Activated CD8-positive, alpha-beta memory T cell treated with anti-CD3 and anti-CD28 coated beads for 48 hours (primary cell): ENCODE data around the gene ZNF91.
"Not testable (repeated sequence)": the region's sequence is repeated elsewhere in the genome, so short reads cannot be mapped to it uniquely, and the experiment has no call there.

Source experiments
- DNase-seq, 3 experiments: peaks; one replicate each; pipeline ENCODE4 v3.0.0-alpha.2; 2020; ENCODE audit warnings: low read depth in 2 of 3, low spot score in 2 of 3

The ZNF91 gene

GRCh38 chr19:23395041-23395721, at the start of gene ZNF91:
TSS of gene ZNF91 (minus strand) at chr19:23395471. CDS start at chr19:23395354, 117 bp downstream.
- peak; percentile 45 to 74 (median 65) for DNase-seq

DNA sequence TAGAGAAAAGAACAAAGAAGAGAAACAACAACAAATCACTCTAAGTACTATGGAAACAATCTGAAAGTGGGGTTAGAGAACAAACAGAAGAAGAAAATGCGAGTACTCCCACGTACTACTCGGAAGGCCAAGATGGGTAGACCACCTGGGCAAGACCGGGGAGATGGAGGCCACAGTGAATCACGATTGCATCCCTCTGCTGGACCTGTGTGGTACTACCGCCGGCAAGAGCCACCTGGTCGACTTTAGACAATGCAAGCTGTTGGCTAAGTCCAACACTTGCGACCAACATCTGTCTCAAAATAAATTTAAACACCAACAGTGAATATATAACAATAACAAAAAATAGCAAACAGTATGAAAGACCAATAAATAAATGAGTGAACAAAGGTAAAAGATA, 45.5 kb upstream of the ZNF91 start:
- DNase-seq, result peak in 1 of 3 experiments; percentile 1

GRCh38 chr19:23440207-23440606, 44.9 kb upstream of the ZNF91 start:
- no peak for DNase-seq

DNA sequence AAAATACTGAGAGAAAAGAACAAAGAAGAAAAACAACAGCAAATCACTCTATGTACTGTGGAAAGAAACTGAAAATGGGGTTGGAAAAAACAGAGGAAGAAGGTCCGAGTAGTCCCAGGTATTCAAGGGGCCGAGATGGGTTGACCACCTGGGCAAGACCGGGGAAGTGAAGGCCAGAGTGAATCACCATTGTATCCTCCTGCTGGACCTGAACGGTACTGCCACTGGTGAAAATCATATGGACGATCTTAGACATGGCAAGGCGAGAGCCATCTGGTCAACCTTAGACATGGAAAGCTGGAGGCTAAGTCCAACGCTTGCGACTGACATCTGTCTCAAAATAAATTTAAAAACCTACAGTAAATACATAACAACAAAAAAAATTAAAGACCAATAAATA, 44.4 kb upstream of the ZNF91 start:
- DNase-seq, result no peak

DNA sequence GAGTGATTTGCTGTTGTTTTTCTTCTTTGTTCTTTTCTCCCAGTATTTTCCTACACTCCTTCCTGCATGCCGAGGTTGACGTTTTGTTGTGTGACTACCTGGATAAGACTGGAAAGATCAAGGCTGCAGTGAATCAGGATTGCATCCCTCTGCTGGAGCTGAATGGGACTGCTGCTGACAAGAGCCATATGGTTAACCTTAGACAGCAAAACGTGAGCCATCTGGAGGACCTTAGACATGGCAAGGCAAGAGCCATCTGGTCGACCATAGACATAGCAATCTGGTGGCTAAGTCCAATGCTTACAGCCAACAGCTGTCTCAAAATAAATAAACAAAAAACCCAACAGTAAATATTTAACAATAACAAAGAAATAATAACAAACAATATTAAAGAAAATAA, 42.6 kb upstream of the ZNF91 start:
- no peak for DNase-seq

GRCh38 chr19:23436944-23437343, 41.7 kb upstream of the ZNF91 start:
- DNase-seq, result no peak

DNA sequence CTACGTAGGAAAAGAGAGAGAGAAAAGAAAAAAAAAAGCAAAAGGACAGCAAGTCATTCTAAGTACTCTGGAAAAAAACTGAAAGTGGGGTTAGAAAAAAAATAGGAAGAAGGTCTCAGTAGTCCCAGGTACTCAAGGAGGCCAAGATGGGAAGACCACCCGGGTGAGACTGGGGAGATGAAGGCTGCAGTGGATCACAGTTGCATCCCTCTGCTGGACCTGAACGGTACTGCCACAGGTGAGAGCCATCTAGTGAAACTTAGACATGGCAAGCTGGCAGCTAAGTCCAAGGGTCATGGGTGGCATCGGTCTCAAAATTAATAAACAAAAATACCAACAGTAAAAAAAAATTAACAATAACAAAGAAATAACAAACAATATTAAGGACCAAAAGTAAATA, 41.0 kb upstream of the ZNF91 start:
- no peak for DNase-seq

DNA sequence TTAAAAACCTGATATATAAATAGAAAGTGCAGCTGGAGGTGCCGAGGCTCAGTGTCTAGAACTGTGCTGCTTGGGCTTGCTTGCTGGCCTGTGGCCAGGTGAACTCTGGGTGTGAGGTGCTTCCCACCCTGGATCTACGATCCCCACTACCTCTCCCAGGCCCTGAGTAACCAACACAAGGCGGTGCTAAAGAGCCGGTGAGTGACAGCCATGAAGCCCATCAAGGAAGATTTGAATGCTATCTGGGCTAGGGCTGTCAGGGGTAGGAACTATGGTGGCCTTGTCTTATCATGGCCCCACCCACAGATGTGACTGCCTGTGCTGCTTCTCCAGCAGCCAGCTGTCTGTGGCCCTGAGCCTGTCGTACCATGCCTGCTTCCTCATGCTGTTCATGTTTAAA, 25.6 kb upstream of the ZNF91 start:
- no peak for DNase-seq

DNA sequence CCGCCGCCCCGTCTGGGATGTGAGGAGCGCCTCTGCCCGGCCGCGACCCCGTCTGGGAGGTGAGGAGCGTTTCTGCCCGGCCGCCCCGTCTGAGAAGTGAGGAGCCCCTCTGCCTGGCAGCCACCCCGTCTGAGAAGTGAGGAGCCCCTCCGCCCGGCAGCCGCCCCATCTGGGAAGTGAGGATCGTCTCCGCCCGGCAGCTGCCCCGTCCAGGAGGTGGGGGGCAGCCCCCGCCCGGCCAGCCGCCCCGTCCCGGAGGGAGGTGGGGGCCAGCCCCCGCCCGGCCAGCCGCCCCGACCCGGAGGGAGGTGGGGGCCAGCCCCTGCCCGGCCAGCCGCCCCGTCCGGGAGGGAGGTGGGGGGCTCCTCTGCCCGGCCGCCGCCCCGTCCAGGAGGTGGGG, 24.0 kb upstream of the ZNF91 start:
- DNase-seq, result not testable (repeated sequence)

DNA sequence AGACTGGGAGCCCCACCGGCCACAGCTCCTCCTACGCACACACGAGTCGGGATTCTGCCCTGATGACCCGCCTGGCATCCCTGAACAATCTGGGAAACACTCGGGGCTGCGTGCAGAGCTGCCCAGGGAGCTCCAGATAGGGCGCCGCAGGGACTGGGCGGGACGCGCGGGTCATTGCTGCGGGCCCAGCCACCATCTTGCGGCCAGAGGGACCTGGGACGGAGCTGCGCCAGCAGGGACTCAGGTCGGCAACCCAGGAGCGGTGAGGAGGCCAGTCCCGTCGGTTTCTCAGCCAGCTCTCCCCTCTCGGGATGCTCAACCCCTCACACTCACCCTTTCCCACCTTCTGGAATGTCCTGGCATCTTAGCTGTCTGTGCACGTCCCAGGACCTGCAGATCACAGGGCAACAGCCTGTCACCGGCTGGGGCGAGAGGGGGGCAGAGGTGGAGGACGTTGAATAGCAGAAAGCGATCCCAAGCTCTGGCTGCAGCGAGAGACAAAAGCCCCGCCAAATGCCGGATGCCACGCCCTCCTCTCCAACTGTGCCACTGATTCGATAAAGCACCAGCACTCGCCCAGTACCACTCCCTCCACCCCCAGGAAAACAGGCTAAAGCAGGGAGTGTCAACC, 20.4 kb upstream of the ZNF91 start:
- DNase-seq, result no peak

- no peak for DNase-seq
These were observed 19.8 kb upstream of the ZNF91 start for GRCh38 chr19:23415034-23415433.

DNA sequence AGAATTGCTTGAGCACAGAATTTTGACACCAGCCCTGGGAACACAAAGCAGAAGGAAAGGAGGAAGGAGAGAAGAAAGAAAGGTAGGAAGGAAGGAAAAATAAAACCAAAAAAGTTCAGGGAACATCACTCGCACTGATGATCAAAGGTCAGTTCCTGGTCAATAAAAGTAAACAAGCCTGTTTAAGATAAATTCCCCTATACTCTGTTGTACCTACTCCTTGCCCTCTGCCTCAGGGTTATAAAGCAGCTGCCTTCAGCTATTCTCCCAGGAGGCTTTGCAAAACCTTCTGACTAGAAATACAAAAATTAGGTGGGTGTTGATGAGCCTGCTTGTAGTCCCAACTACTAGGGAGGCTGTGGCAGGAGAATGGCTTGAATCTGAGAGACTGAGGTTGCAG, 14.9 kb upstream of the ZNF91 start:
- DNase-seq, result no peak

- no peak for DNase-seq
These were observed 14.2 kb upstream of the ZNF91 start for GRCh38 chr19:23409392-23410048.

DNA sequence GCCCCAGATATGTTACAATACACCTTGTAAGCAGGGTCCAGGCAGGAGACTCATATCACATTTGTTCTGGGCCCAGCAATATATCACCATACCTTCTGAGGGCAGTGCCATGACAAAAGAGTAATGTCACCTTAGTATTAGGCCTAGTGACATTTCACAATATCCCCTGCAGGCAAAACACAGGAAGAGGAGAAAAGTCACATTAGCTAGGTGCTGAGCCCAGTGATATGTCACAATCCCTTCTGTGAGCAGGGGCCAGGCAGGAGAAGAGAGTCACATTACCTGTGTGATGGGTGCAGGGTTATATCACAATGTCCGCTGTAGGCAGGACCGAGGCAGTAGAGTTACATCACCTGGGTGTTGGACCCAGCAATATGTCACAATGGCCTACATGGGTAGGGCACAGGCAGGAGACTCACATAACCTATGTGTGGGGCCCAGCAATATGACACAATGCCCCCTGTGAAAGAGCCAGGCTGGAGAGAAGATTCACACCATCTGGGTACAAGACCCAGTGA, 12.4 kb upstream of the ZNF91 start:
- no peak for DNase-seq

DNA sequence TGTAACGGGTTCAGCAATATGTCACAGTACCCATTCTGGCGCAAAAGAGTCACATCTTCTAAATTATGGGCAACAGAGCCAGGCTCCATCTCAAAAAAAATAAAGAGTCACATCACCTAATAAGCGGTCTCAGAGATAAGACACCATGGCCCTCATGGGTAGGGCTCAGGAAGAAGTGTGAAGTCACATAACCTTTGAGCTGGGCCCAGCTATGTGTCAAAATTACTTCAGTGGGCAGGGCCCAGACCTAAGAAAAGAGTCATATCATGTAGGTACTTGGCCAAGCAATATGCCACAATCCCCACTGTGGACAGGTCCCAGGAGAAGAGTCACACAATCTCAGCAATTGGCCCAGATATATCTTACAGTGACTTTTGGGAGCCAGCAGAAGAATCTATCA, 11.4 kb upstream of the ZNF91 start:
- DNase-seq, result no peak

- DNase-seq, result no peak
These were observed 10.8 kb upstream of the ZNF91 start for GRCh38 chr19:23406091-23406490.

DNA sequence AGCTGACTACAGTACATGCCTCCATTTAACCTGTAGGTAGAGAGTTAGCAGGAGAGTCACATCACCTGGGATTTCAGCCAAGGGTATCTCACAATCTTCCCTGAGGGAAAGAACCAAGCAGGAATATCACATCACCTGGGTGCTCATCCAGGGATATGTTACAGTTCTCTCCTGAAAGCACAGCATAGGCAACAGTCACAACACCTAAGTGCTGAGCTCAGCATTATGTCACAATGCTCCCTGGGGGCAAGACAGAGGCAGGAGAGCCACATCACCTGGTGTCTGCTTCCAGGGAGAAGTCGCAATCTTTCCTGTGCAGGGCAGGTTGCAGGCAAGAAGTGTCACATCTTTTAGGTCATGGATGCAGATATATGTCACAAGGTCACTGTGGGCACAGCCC, 9.4 kb upstream of the ZNF91 start:
- DNase-seq, result no peak

GRCh38 chr19:23403581-23404324, 8.5 kb upstream of the ZNF91 start:
- DNase-seq, result no peak

DNA sequence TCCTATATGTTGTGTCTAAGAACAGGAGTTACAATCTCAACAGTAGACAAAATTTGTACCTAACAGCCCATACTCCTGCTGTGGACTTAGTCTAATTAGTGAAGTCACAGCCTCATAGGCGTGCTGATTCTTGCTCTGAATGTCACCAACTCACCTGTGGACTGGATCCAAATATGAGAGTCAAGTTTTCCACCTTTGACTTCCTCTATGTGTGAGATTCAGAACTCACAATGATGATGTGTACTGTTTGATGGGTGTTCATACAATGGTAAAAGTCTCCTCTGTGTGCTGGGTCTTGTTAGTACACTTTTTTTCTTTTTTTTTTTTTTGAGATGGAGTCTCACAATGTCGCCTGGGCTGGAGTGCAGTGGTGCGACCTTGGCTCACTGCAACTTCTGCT, 7.8 kb upstream of the ZNF91 start:
- DNase-seq, result no peak

DNA sequence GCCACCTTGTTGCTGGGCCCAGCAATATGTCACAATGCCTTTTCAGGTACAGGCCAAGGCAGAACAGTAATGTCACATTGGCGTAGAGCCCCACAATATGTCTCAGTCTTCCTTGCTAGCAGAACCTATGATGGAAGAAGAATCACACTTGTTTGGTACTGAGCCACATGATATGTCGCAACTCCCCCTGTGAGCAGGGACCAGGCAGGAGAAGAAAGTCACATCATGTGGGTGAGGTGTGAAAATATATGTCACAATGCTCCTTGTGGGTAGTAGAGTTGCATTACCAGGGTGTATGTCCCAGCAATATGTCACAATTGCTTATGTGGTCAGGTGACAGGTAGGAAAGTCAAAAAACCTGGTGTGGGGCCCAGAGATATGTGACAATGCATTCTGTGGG, 7.1 kb upstream of the ZNF91 start:
- DNase-seq, result no peak

DNA sequence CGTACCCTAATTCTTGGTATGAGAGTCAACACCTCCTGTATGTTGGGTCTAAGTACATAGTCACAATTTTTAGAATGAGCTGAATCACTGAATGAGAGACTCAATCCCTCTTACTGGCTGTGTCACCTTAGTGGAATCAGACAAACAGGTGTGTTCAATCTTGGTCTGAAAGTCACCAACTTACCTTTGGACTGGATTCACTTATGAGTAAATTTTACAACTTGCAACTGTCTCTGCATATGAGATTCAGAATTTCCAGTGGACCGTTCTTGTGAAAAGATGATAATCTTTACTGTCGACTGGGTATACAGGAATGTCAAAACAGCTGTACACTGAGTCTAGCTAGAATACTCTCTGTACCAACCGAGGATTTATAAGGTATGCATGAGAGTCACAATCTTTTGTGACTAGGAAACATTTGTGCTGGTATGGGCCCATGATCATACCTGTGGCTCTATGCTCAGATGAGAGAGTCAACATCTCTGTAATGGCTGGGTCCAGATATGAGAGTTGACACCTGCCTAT, 5.9 kb upstream of the ZNF91 start:
- DNase-seq, result no peak
